Astrocyte (in vitro differentiated cells and primary cell): ENCODE results near the gene RNF150.

ENCODE experiments used
- EZH2 ChIP-seq: IDR thresholded peaks from 2 replicates; pipeline ENCODE4 v1.6.1; 2012; ENCODE audit warnings: mild to moderate bottlenecking, low read length, inconsistent platforms; ENCODE audit not compliant: insufficient read depth
- TF ChIP-seq, protein P1 (sequence below): IDR thresholded peaks from 2 replicates; pipeline ENCODE4 v1.5.1; 2011; ENCODE audit warnings: low read depth, mild to moderate bottlenecking, inconsistent platforms, low read length, moderate library complexity; ENCODE audit not compliant: insufficient read depth

DNA sequence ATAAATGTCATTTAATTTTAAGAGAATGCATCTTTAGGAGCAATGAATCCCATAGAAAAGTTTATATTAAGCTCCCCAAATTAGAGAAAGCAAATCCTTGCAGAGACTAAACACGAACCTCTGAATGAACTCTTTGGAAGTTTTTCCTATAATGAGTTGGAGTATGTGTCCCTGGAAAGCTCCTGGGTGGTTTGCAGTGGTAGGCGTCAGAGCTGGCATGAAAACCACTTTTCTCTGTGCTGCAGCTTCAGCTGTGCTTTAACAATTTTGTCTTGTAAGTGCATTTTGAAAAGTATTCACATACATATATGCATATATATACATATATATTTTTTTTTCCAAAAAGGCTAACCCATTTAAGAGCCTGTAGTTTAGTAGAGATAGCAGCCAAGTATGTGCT lies 228.4 kb downstream of the RNF150 start:
- TF ChIP-seq, protein P1, sequence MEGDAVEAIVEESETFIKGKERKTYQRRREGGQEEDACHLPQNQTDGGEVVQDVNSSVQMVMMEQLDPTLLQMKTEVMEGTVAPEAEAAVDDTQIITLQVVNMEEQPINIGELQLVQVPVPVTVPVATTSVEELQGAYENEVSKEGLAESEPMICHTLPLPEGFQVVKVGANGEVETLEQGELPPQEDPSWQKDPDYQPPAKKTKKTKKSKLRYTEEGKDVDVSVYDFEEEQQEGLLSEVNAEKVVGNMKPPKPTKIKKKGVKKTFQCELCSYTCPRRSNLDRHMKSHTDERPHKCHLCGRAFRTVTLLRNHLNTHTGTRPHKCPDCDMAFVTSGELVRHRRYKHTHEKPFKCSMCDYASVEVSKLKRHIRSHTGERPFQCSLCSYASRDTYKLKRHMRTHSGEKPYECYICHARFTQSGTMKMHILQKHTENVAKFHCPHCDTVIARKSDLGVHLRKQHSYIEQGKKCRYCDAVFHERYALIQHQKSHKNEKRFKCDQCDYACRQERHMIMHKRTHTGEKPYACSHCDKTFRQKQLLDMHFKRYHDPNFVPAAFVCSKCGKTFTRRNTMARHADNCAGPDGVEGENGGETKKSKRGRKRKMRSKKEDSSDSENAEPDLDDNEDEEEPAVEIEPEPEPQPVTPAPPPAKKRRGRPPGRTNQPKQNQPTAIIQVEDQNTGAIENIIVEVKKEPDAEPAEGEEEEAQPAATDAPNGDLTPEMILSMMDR: no peak
- TF ChIP-seq EZH2: no peak
